CD4-positive, alpha-beta T cell treated with Interleukin-12 subunit alpha and Interleukin-12 subunit beta, for 1 hour (primary cell): ENCODE data around the gene CDKN1B.
A peak's percentile ranks its signal among the peaks of the same experiment; 100 is the strongest.

Source experiments
- DNase-seq: peaks from one replicate; pipeline ENCODE4 v3.0.0-alpha.2; 2020

CDKN1B gene

GRCh38 chr12:12716793-12717585 lies at the start of gene CDKN1B:
TSS of gene CDKN1B (plus strand) at chr12:12717368. CDS start at chr12:12717840, 472 bp downstream.
- peak; percentile 94 for DNase-seq

DNA sequence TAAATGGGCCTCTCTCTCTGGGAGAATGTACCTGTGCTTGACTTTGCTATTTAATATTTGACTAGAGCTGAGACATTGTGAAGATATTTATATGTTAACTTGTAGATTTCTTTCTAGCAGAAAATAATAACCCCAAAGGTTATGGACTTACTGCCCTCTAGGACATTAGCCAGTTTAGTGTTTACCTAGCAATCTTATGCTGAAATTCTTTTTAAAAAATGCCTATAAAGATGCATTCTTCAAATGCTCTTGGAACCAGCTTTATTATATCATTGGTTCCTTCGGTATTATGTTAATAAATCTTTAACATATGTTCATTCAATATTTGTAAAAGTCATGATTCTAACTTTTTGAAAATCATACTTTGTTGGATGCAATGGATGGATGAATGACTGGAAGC lies 49.2 kb upstream of the CDKN1B start:
- no peak for DNase-seq

GRCh38 chr12:12669020-12669419 lies 48.1 kb upstream of the CDKN1B start:
- no peak for DNase-seq

GRCh38 chr12:12671850-12672660 lies 45.1 kb upstream of the CDKN1B start:
- no peak for DNase-seq

DNA sequence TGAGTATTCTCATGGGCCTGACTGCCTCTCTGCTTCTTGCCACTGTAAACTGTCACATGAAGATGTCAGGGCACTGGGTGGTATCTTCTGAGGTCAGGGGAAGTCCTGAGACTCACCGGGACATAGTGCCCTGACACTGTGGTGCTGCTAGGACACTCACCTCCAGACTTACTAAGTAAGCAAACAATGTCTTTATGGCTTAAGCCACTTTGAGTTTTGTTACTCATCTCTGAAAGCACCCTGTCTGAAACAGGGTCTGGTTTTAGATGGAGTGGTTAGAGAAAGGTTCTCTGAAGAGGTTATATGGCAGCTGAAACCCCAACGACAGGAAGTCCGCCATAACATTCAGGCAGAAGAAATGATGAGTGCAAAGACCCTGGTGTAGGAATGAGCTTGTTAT lies 43.9 kb upstream of the CDKN1B start:
- no peak for DNase-seq

DNA sequence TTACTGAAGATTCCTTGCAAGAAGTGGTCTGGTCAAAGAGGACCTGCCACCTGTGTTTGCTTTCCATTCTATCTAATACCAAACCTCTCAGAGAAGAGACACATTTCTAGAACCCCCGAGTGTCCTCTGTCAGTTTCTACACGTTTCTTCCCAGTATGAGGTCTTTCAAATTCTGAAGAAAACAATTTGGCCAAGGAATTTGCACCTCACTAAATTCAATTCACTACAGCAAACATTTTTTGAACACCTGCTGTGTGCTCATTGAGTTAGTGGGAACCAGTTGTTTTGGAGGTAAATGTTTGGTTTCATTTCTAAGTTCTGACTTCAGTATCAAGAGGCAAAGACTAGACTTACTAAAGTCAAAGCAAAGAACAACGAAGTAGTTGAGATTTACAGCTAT lies 40.6 kb upstream of the CDKN1B start:
- no peak for DNase-seq

GRCh38 chr12:12681061-12681765 lies 36.0 kb upstream of the CDKN1B start:
- no peak for DNase-seq

- DNase-seq = no peak
Measured at GRCh38 chr12:12682284-12682683, 34.9 kb upstream of the CDKN1B start.

GRCh38 chr12:12683136-12683697 lies 34.0 kb upstream of the CDKN1B start:
- no peak for DNase-seq

- DNase-seq = no peak
Measured at GRCh38 chr12:12683725-12684124, 33.4 kb upstream of the CDKN1B start.

GRCh38 chr12:12684375-12685106 lies 32.6 kb upstream of the CDKN1B start:
- DNase-seq = no peak

DNA sequence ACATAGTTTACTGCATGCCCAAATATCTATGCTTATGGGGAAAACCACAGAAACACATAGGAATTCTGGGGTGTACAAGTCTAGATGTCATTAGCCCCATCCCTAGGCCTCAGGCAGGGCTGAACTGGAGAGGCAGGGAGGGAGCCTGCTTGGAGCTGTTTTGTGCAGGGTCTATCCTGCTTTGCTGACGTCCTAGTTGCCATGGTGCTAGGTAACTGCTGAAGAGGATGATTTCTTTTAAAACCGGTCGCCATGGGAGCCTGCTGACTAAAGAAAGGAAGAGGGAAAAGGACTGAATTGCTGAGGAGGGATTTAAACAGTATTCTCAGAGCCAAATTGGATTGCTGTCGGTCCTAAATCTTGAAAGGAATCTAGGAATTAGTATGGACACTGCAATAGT lies 31.9 kb upstream of the CDKN1B start:
- no peak for DNase-seq

- no peak for DNase-seq
Measured at GRCh38 chr12:12686472-12686871, 30.7 kb upstream of the CDKN1B start.

- no peak for DNase-seq
Measured at GRCh38 chr12:12686925-12687324, 30.2 kb upstream of the CDKN1B start.

GRCh38 chr12:12689647-12690300 lies 27.4 kb upstream of the CDKN1B start:
- no peak for DNase-seq

GRCh38 chr12:12691549-12691948 lies 25.6 kb upstream of the CDKN1B start:
- DNase-seq = no peak

DNA sequence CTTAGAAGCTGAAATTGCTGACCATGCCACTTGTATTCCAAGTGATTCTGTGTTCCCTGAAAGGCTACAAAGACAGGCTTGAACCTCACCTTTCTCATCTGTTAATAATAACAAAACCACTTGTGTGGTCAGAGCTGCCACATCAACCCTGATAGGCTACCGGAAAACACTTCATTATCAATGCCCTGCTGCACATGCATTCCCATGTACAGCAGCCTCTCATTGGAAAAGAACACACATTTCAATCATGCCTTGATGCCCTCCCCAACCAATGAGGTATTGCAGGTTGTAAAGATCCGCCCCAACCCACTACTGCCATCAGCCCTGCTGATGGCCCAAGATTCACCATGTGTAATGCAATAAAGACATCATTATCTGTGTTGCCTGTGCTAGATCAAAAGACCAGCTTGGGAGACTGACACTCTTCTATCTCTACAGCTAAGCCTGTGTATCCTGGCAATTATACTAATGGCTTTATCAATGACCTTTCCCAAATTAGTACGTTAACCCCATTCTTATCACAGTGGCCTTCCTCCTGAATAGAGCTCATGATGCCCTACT lies 24.0 kb upstream of the CDKN1B start:
- no peak for DNase-seq

- peak; percentile 94 for DNase-seq
Measured at GRCh38 chr12:12696562-12697383, 20.4 kb upstream of the CDKN1B start.

GRCh38 chr12:12699345-12699744 lies 17.8 kb upstream of the CDKN1B start:
- no peak for DNase-seq

DNA sequence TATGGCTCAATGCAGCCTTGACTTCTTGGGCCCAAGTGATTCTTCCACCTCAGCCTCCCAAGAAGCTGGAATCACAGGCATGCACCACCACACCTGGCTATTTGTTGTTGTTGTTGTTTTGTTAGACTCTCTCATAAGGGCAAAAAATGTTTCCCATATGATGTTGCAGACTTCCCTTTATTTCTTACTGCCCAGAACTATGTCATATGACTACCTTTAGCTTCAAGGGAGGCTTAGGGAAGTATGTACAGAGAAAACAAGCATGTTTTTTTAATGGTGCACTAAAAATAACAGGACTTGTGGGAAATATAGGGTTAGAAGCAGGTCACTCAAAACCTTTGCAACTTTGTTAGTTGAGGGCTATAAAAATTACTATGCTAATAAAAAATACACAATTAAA lies 16.9 kb upstream of the CDKN1B start:
- no peak for DNase-seq

GRCh38 chr12:12701457-12701856 lies 15.7 kb upstream of the CDKN1B start:
- DNase-seq = no peak
